GM12875 (cell line): Measurements from ENCODE around the gene FAH.

Experiments used
- H3K4me3 ChIP-seq: one replicate; pipeline ENCODE4 v1.5.1; 2011; ENCODE audit warnings: low read depth, low read length, control low read depth
- CTCF ChIP-seq: IDR thresholded peaks from 2 replicates; pipeline ENCODE4 v1.5.1; 2011; ENCODE audit warnings: low read depth, mild to moderate bottlenecking, control low read depth, inconsistent platforms, low read length, moderate library complexity, borderline replicate concordance; ENCODE audit not compliant: insufficient read depth

The FAH gene

GRCh38 chr15:80171787-80172186 lies 19.0 kb downstream of the FAH start:
- TF ChIP-seq CTCF: no peak
- no peak overlapping the region for H3K4me3 ChIP-seq

GRCh38 chr15:80172401-80172800 lies 19.6 kb downstream of the FAH start:
- no peak overlapping the region for H3K4me3 ChIP-seq

GRCh38 chr15:80173022-80173759 lies 20.4 kb downstream of the FAH start:
- TF ChIP-seq CTCF: peak; percentile 83
- H3K4me3 ChIP-seq: no peak overlapping the region

More at GRCh38 chr15:80172401-80172800, 19.6 kb downstream of the FAH start:
- TF ChIP-seq CTCF: no peak

- no peak overlapping the region for H3K4me3 ChIP-seq
- TF ChIP-seq CTCF: no peak
Measured at GRCh38 chr15:80174017-80174746, 21.4 kb downstream of the FAH start.

- no peak overlapping the region for H3K4me3 ChIP-seq
- no peak for TF ChIP-seq CTCF
Measured at GRCh38 chr15:80175436-80175835, 22.6 kb downstream of the FAH start.

- TF ChIP-seq CTCF: no peak
- H3K4me3 ChIP-seq: no peak overlapping the region
Measured at GRCh38 chr15:80176443-80176842, 23.6 kb downstream of the FAH start.

GRCh38 chr15:80177156-80177555 lies 24.4 kb downstream of the FAH start:
- H3K4me3 ChIP-seq: no peak overlapping the region
- no peak for TF ChIP-seq CTCF
